ENCODE data around the gene DEPDC5.

- TF ChIP-seq EZH2phosphoT487 (IDR thresholded peaks at IDR 0.05; ENCODE audit: insufficient read depth, low read depth) (no peak), EZH2 (IDR thresholded peaks at IDR 0.05; ENCODE audit: insufficient read depth, poor library complexity, severe bottlenecking) (no peak)
These were observed 19.6 kb downstream of the DEPDC5 start for GRCh38 chr22:31773416-31773815.

Measured in GM23248 (cell line).